GM23338 (cell line): ENCODE measurements around the gene MICB. TPM values are rescaled to one million over a fixed set of nuclear protein-coding genes. Genes with fewer than 3 reads are reported as not detected.

Experiments used
- polyA plus RNA-seq: library from polyadenylated mRNA; unstranded; fragments of >200 nt; fragmentation: Nextera tagmentation; extraction: Ambion mirVana; gene quantifications from 2 replicates; pipeline ENCODE4 v1.2.1, GENCODE V29; 2016
- small RNA-seq: library from RNA; depleted of rRNA; stranded (forward); fragments of <200 nt; gene quantifications from one replicate; pipeline ENCODE3, GENCODE V24; 2014; ENCODE audit warnings: low replicate concordance
- total RNA-seq: library from RNA; depleted of rRNA; stranded (reverse); fragments of >200 nt; shearing (Covaris generic); gene quantifications from 2 replicates; pipeline ENCODE4 v1.2.3, GENCODE V29; 2014; rRNA removed

Gene MICB
- total and polyA plus RNA-seq, 2 experiments from 2014 or later: 9.2 to 23.8 TPM

Small RNA genes lying within 50 kb of the gene (small RNA-seq; reads per million reads assigned to genes)
- gene AL663061.1 (not detected), gene RF00019 (not detected), gene SNORD117 (132 reads per million, percentile 99 among the genes with 10 or more reads in this experiment), gene SNORD84 (not detected)

Other genes with a start within 250 kb of the MICB start
- gene HLA-C, start 226.1 kb upstream of the MICB start, total RNA-seq: 94.6 and 116 TPM in 2 replicates
- 73.1 and 76.9 TPM in 2 replicates for gene HLA-C, start 226.1 kb upstream of the MICB start, polyA plus RNA-seq
- gene HLA-B, start 141.0 kb upstream of the MICB start, total RNA-seq: 36.1 and 44.3 TPM in 2 replicates
- 86.0 and 102 TPM in 2 replicates for gene HLA-B, start 141.0 kb upstream of the MICB start, polyA plus RNA-seq
- gene MICA, start 94.5 kb upstream of the MICB start, total RNA-seq: 18.2 and 22.7 TPM in 2 replicates
- gene MICA, start 94.5 kb upstream of the MICB start, polyA plus RNA-seq: 12.7 and 13.4 TPM in 2 replicates
- gene MCCD1, start 30.8 kb downstream of the MICB start, total RNA-seq: not detected in 2 replicates
- gene MCCD1, start 30.8 kb downstream of the MICB start, polyA plus RNA-seq: not detected in 2 replicates
- 849 and 866 TPM in 2 replicates for gene DDX39B, start 43.9 kb downstream of the MICB start, total RNA-seq
- gene DDX39B, start 43.9 kb downstream of the MICB start, polyA plus RNA-seq: 341 and 357 TPM in 2 replicates
- gene ATP6V1G2, start 48.5 kb downstream of the MICB start, total RNA-seq: 1.6 and 2.4 TPM in 2 replicates
- gene ATP6V1G2, start 48.5 kb downstream of the MICB start, polyA plus RNA-seq: 2.2 and 2.7 TPM in 2 replicates
- gene NFKBIL1, start 49.5 kb downstream of the MICB start, total RNA-seq: 10.1 and 12.3 TPM in 2 replicates
- gene NFKBIL1, start 49.5 kb downstream of the MICB start, polyA plus RNA-seq: 8.4 and 9.6 TPM in 2 replicates
- not detected in 2 replicates for gene LTA, start 74.1 kb downstream of the MICB start, total RNA-seq
- gene LTA, start 74.1 kb downstream of the MICB start, polyA plus RNA-seq: not detected in 2 replicates
- not detected in 2 replicates for gene TNF, start 77.4 kb downstream of the MICB start, total RNA-seq
- 0.11 TPM in 1 of 2 replicates, not detected in the other for gene TNF, start 77.4 kb downstream of the MICB start, polyA plus RNA-seq
- not detected in 2 replicates for gene LTB, start 84.3 kb downstream of the MICB start, total RNA-seq
- gene LTB, start 84.3 kb downstream of the MICB start, polyA plus RNA-seq: 0.83 and 1.7 TPM in 2 replicates
- gene LST1, start 88.1 kb downstream of the MICB start, total RNA-seq: not detected in 2 replicates
- 0.37 TPM in 1 of 2 replicates, not detected in the other for gene LST1, start 88.1 kb downstream of the MICB start, polyA plus RNA-seq
- gene NCR3, start 94.9 kb downstream of the MICB start, total RNA-seq: not detected in 2 replicates
- gene NCR3, start 94.9 kb downstream of the MICB start, polyA plus RNA-seq: not detected in 2 replicates
- 6.2 and 13.3 TPM in 2 replicates for gene AIF1, start 117.1 kb downstream of the MICB start, total RNA-seq
- 33.7 and 36.2 TPM in 2 replicates for gene AIF1, start 117.1 kb downstream of the MICB start, polyA plus RNA-seq
- gene PRRC2A, start 122.6 kb downstream of the MICB start, total RNA-seq: 223 and 273 TPM in 2 replicates
- 213 and 238 TPM in 2 replicates for gene PRRC2A, start 122.6 kb downstream of the MICB start, polyA plus RNA-seq
- gene BAG6, start 154.5 kb downstream of the MICB start, total RNA-seq: 289 and 292 TPM in 2 replicates
- gene BAG6, start 154.5 kb downstream of the MICB start, polyA plus RNA-seq: 169 and 183 TPM in 2 replicates
- gene APOM, start 157.7 kb downstream of the MICB start, total RNA-seq: 1.2 and 4.2 TPM in 2 replicates
- 10.0 and 10.7 TPM in 2 replicates for gene APOM, start 157.7 kb downstream of the MICB start, polyA plus RNA-seq
- gene C6orf47, start 162.6 kb downstream of the MICB start, total RNA-seq: 12.8 and 15.0 TPM in 2 replicates
- gene C6orf47, start 162.6 kb downstream of the MICB start, polyA plus RNA-seq: 9.4 TPM in 2 replicates
- gene GPANK1, start 166.9 kb downstream of the MICB start, total RNA-seq: 24.6 and 27.1 TPM in 2 replicates
- gene GPANK1, start 166.9 kb downstream of the MICB start, polyA plus RNA-seq: 49.2 and 54.0 TPM in 2 replicates
- 210 and 260 TPM in 2 replicates for gene CSNK2B, start 167.9 kb downstream of the MICB start, total RNA-seq
- gene CSNK2B, start 167.9 kb downstream of the MICB start, polyA plus RNA-seq: 271 and 282 TPM in 2 replicates
- 3.8 and 7.9 TPM in 2 replicates for gene LY6G5B, start 171.8 kb downstream of the MICB start, total RNA-seq
- 8.4 and 8.5 TPM in 2 replicates for gene LY6G5B, start 171.8 kb downstream of the MICB start, polyA plus RNA-seq
- 1.1 TPM in 1 of 2 replicates, not detected in the other for gene LY6G5C, start 182.9 kb downstream of the MICB start, total RNA-seq
- 2.1 TPM in 2 replicates for gene LY6G5C, start 182.9 kb downstream of the MICB start, polyA plus RNA-seq
- 29.7 and 37.0 TPM in 2 replicates for gene ABHD16A, start 205.2 kb downstream of the MICB start, total RNA-seq
- 25.9 and 26.9 TPM in 2 replicates for gene ABHD16A, start 205.2 kb downstream of the MICB start, polyA plus RNA-seq
- gene LY6G6F, start 208.7 kb downstream of the MICB start, total RNA-seq: not detected in 2 replicates
- not detected in 2 replicates for gene LY6G6F, start 208.7 kb downstream of the MICB start, polyA plus RNA-seq
- not detected in 2 replicates for gene LY6G6D, start 217.2 kb downstream of the MICB start, total RNA-seq
- not detected in 2 replicates for gene LY6G6D, start 217.2 kb downstream of the MICB start, polyA plus RNA-seq
- not detected in 2 replicates for gene LY6G6C, start 223.6 kb downstream of the MICB start, total RNA-seq
- 0.23 TPM in 1 of 2 replicates, not detected in the other for gene LY6G6C, start 223.6 kb downstream of the MICB start, polyA plus RNA-seq
- not detected in 2 replicates for gene MPIG6B, start 225.2 kb downstream of the MICB start, total RNA-seq
- gene MPIG6B, start 225.2 kb downstream of the MICB start, polyA plus RNA-seq: 0.12 and 0.13 TPM in 2 replicates
- gene DDAH2, start 231.2 kb downstream of the MICB start, total RNA-seq: 58.7 and 62.2 TPM in 2 replicates
- 65.0 and 65.1 TPM in 2 replicates for gene DDAH2, start 231.2 kb downstream of the MICB start, polyA plus RNA-seq
- gene CLIC1, start 238.4 kb downstream of the MICB start, total RNA-seq: 226 and 269 TPM in 2 replicates
- gene CLIC1, start 238.4 kb downstream of the MICB start, polyA plus RNA-seq: 269 and 296 TPM in 2 replicates
- gene MSH5, start 241.9 kb downstream of the MICB start, total RNA-seq: 23.9 and 27.2 TPM in 2 replicates
- gene MSH5, start 241.9 kb downstream of the MICB start, polyA plus RNA-seq: 12.1 and 12.8 TPM in 2 replicates